GM12801 (cell line): ENCODE measurements around the gene BACE1-AS.

Experiments used
- CTCF ChIP-seq: IDR thresholded peaks from one replicate; pipeline ENCODE4 v1.5.1; 2011; ENCODE audit warnings: control low read depth; ENCODE audit not compliant: insufficient read length; ENCODE audit errors: extremely low read depth

BACE1-AS gene

GRCh38 chr11:117295438-117296137 is 4.4 kb downstream of the BACE1-AS start:
- TF ChIP-seq CTCF, result no peak

- no peak for TF ChIP-seq CTCF
Observed at GRCh38 chr11:117296881-117297280, 5.7 kb downstream of the BACE1-AS start.

- TF ChIP-seq CTCF, result no peak
Observed at GRCh38 chr11:117298195-117298594, 7.0 kb downstream of the BACE1-AS start.

GRCh38 chr11:117299351-117300282 is 8.5 kb downstream of the BACE1-AS start:
- TF ChIP-seq CTCF, result no peak

- TF ChIP-seq CTCF, result no peak
Observed at GRCh38 chr11:117300283-117300663, 9.1 kb downstream of the BACE1-AS start.

- no peak for TF ChIP-seq CTCF
Observed at GRCh38 chr11:117300773-117301172, 9.6 kb downstream of the BACE1-AS start.

- no peak for TF ChIP-seq CTCF
Observed at GRCh38 chr11:117302228-117302627, 11.1 kb downstream of the BACE1-AS start.
